NCI-H1417 treated with DMSO at 0.1 percent for 48 hours (cell line): ENCODE measurements around the gene S100A8.
"Not testable (repeated sequence)": the region's sequence is repeated elsewhere in the genome, so short reads cannot be mapped to it uniquely, and the experiment has no call there.

Source experiments
- DNase-seq: peaks from one replicate; lab custom pipeline; 2025; lab: John Stamatoyannopoulos, UW

Gene S100A8

DNA sequence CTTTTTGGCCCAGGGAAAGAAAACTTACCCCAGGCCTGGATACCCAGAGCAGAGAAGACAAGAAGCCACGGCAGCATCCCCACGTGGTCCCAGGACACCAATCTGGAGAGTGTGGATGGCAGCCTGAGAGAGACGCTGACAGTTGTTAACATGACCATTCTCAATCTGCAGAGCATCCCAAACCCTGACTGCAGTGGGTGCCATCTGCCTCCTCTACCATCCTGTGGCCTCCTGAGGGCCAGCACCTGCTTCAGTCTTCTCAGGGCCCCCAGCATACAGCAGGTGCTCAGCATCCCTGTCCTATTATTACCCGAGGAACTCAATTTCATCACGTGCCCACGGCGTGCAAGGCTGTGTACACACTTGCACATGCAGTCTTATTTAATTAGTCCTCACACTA, 43.0 kb downstream of the S100A8 start:
- DNase-seq: no peak

DNA sequence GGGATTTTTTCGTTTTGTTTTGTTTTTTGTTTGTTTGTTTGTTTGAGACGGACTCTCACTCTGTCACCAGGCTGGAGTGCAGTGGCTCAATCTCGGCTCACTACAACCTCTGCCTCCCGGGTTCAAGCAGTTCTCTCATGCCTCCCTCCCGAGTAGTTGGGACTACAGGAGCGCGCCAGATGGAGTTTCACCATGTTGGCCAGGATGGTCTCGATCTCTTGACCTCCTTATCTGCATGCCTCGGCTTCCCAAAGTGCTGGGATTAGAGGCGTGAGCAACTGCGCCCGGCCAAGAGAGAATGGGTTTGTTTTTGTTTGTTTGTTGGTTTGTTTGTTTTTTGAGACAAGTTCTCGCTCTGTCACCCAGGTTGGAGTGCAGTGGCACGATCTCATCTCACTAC, 43.8 kb downstream of the S100A8 start:
- not testable (repeated sequence) for DNase-seq

- no peak for DNase-seq
Observed at GRCh38 chr1:153346077-153346723, 44.7 kb downstream of the S100A8 start.

GRCh38 chr1:153345187-153346076, 45.4 kb downstream of the S100A8 start:
- peak; percentile 5 for DNase-seq

GRCh38 chr1:153344718-153345025, 46.2 kb downstream of the S100A8 start:
- DNase-seq: no peak

GRCh38 chr1:153343811-153344717, 46.8 kb downstream of the S100A8 start:
- no peak for DNase-seq

DNA sequence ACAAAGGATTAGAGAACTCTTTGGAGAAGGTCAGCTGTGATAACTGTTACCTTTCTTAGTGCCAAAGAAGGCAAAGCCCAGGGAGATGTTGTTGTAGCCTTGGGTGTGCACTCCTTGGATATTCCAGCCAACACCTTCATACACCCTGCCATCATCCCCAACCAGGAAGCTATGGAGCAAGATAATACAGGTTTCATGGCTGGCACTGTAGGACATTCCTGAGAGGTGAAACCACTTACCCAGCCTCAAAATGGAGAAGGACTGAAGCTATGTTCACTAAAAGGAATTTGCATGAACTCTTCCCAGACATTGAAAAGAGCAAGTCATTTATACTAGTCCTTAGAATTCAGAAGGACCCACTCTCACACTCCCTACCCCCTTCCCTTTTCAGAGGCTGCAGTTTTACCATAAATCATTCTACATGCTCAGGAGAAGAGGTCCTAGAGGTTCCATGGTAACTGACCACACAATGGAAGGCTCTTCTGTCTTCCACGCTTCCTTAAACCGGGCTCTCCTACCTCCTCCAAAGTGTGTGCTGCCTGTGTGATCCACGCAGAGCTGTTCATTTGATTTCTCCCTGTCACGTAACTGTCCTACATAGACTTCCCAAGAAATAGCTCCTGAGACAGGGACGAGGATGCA, 47.7 kb downstream of the S100A8 start:
- DNase-seq: no peak

DNA sequence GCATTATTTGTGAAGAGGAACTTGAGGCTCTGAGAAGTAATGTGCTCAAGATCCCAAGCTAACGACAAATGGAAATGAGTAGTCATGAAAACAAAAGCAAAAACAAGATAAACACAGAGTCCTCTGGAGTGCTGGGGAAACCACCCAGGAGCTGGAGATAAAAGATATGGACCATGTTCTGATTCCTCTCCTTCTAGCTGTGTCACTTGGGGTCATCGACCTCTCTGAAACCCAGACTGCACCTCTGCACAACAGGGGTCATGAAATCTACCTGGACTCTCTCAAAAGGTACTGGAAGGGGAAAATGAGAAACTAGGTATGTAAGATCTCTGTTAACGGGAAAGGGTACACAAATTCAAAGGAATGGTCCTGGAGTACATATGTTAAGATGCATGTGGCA, 48.7 kb downstream of the S100A8 start:
- no peak for DNase-seq

- DNase-seq: no peak
Observed at GRCh38 chr1:153341431-153341934, 49.4 kb downstream of the S100A8 start.

GRCh38 chr1:153340356-153340755, 50.5 kb downstream of the S100A8 start:
- DNase-seq: no peak
